Stromal cell of bone marrow (primary cell): ENCODE data around the gene SLC37A3.
"Not testable (repeated sequence)": the region's sequence is repeated elsewhere in the genome, so short reads cannot be mapped to it uniquely, and the experiment has no call there.

Source experiments
- DNase-seq: peaks from one replicate; pipeline ENCODE4 v3.0.0-alpha.2; 2012; ENCODE audit warnings: low read depth

Gene SLC37A3

GRCh38 chr7:140312141-140312846, 86.0 kb downstream of the SLC37A3 start:
- DNase-seq: no peak

GRCh38 chr7:140311128-140311527, 87.2 kb downstream of the SLC37A3 start:
- not testable (repeated sequence) for DNase-seq

- peak; percentile 13 for DNase-seq
Measured at GRCh38 chr7:140310337-140311002, 87.9 kb downstream of the SLC37A3 start.

GRCh38 chr7:140308060-140308459, 90.3 kb downstream of the SLC37A3 start:
- no peak for DNase-seq

GRCh38 chr7:140304191-140304799, 94.0 kb downstream of the SLC37A3 start:
- no peak for DNase-seq

- DNase-seq: no peak
Measured at GRCh38 chr7:140300243-140301136, 97.8 kb downstream of the SLC37A3 start.

GRCh38 chr7:140298213-140298612, 100.1 kb downstream of the SLC37A3 start:
- DNase-seq: no peak

- DNase-seq: no peak
Measured at GRCh38 chr7:140297192-140297591, 101.1 kb downstream of the SLC37A3 start.

GRCh38 chr7:140295224-140295738, 103.0 kb downstream of the SLC37A3 start:
- no peak for DNase-seq

GRCh38 chr7:140294454-140294853, 103.9 kb downstream of the SLC37A3 start:
- no peak for DNase-seq

GRCh38 chr7:140292438-140292837, 105.9 kb downstream of the SLC37A3 start:
- DNase-seq: no peak

GRCh38 chr7:140289804-140290203, 108.5 kb downstream of the SLC37A3 start:
- no peak for DNase-seq

GRCh38 chr7:140287988-140288387, 110.3 kb downstream of the SLC37A3 start:
- no peak for DNase-seq

- DNase-seq: no peak
Measured at GRCh38 chr7:140285938-140286337, 112.4 kb downstream of the SLC37A3 start.

- no peak for DNase-seq
Measured at GRCh38 chr7:140284062-140284461, 114.3 kb downstream of the SLC37A3 start.
